Neuron (in vitro differentiated cells): ENCODE data around the gene HOXD10.

ENCODE experiments used
- H2AFZ ChIP-seq: one replicate; pipeline ENCODE4 v1.6.1; 2013; ENCODE audit warnings: low read depth, mild to moderate bottlenecking, inconsistent platforms, low read length, moderate library complexity
- H3K27me3 ChIP-seq: one replicate; pipeline ENCODE4 v1.6.1; 2013; ENCODE audit warnings: low read length; ENCODE audit not compliant: insufficient read depth
- H3K36me3 ChIP-seq: one replicate; pipeline ENCODE4 v1.6.1; 2013; ENCODE audit warnings: low read length; ENCODE audit not compliant: insufficient read depth
- H3K4me1 ChIP-seq: one replicate; pipeline ENCODE4 v1.6.1; 2013; ENCODE audit warnings: low read length; ENCODE audit not compliant: insufficient read depth
- H3K4me3 ChIP-seq: 2 replicates; pipeline ENCODE4 v1.5.1; 2013; ENCODE audit warnings: mild to moderate bottlenecking, low read length, moderate library complexity
- H3K9me3 ChIP-seq: one replicate; pipeline ENCODE4 v1.6.1; 2013; ENCODE audit warnings: low read length

Gene HOXD10

DNA sequence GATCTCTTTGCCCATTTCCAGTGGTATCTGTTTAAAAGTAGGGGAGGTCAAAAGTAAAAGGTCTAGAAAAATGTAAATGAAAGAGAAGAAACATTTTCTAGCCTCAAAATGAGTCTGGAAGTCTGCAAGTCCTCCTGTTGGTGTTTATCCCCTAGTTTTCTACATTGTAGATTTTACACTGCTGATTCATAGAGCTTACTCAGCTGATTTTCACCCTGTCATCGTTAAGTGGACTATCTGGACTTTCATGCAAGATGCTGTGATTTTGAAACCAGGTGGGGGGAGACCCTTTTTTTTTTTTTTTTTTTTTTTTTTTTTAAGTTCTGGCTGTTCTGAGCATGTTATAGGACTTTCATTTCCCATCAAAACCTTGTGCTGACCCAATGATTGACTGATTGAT is 50.8 kb downstream of the HOXD10 start:
- H3K4me1 ChIP-seq: no peaks in the 10 kb centered on the region
- H3K9me3 ChIP-seq: peaks cover 7% of the 10 kb centered on the region
- H2AFZ ChIP-seq: no peak overlapping the region
- peaks cover 87% of the 10 kb centered on the region for H3K27me3 ChIP-seq
- H3K36me3 ChIP-seq: no peaks in the 10 kb centered on the region
- no peak overlapping the region for H3K4me3 ChIP-seq

DNA sequence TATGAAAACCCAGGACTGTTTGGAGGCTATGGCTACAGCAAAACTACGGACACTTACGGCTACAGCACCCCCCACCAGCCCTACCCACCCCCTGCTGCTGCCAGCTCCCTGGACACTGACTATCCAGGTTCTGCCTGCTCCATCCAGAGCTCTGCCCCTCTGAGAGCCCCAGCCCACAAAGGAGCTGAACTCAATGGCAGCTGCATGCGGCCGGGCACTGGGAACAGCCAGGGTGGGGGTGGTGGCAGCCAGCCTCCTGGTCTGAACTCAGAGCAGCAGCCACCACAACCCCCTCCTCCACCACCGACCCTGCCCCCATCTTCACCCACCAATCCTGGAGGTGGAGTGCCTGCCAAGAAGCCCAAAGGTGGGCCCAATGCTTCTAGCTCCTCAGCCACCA is 52.6 kb downstream of the HOXD10 start:
- H3K36me3 ChIP-seq: no peaks in the 10 kb centered on the region
- no peak overlapping the region for H2AFZ ChIP-seq
- H3K27me3 ChIP-seq: peaks cover 88% of the 10 kb centered on the region
- no peaks in the 10 kb centered on the region for H3K4me1 ChIP-seq
- H3K4me3 ChIP-seq: no peak overlapping the region
- H3K9me3 ChIP-seq: peaks cover 5% of the 10 kb centered on the region
